SU-DHL-6 (cell line): Measurements from ENCODE around the gene H2BW2.
"Not testable (repeated sequence)": the region's sequence is repeated elsewhere in the genome, so short reads cannot be mapped to it uniquely, and the experiment has no call there.

ENCODE experiments used
- H2AFZ ChIP-seq: fragments of 200-600 bp; sonication (generic); 2 replicates; pipeline ENCODE4 v1.6.1; 2014; ENCODE audit warnings: low read depth, mild to moderate bottlenecking, moderate library complexity, mixed read lengths, antibody characterized with exemption, low read length; ENCODE audit not compliant: severe bottlenecking
- H3F3A ChIP-seq: fragments of 200-600 bp; shearing (Covaris generic); 2 replicates; pipeline ENCODE4 v1.6.0; 2016; ENCODE audit warnings: antibody characterized with exemption, mild to moderate bottlenecking; ENCODE audit not compliant: insufficient read depth
- H3K27ac ChIP-seq: fragments of 200-600 bp; sonication (generic); 2 replicates; pipeline ENCODE4 v1.5.1; 2016; ENCODE audit warnings: low read depth, mild to moderate bottlenecking, low read length, moderate library complexity, mixed read lengths
- H3K27me3 ChIP-seq: fragments of 200-600 bp; sonication (generic), shearing (Covaris generic); 2 replicates; pipeline ENCODE4 v1.6.0; 2014; ENCODE audit warnings: mild to moderate bottlenecking, low read length
- H3K36me3 ChIP-seq: fragments of 200-600 bp; sonication (generic); 2 replicates; pipeline ENCODE4 v1.6.1; 2014; ENCODE audit warnings: mild to moderate bottlenecking, low read length, mixed read lengths
- H3K4me2 ChIP-seq: fragments of 300-600, 200-600 bp; shearing (Covaris generic), sonication (generic); 2 replicates; pipeline ENCODE4 v1.6.0; 2014; ENCODE audit warnings: low read length, low read depth, mild to moderate bottlenecking; ENCODE audit not compliant: poor library complexity, severe bottlenecking
- H3K4me3 ChIP-seq: fragments of 200-600 bp; sonication (generic); 2 replicates; pipeline ENCODE4 v1.5.1; 2014; ENCODE audit warnings: antibody characterized with exemption, low read length, mild to moderate bottlenecking, mixed read lengths; ENCODE audit not compliant: insufficient read depth, poor library complexity, severe bottlenecking
- H3K79me2 ChIP-seq: fragments of 200-600 bp; sonication (generic); 2 replicates; pipeline ENCODE4 v1.6.1; 2014; ENCODE audit warnings: mild to moderate bottlenecking, low read length, moderate library complexity; ENCODE audit not compliant: insufficient read depth
- H3K9ac ChIP-seq: fragments of 200-600 bp; sonication (generic); 2 replicates; pipeline ENCODE4 v1.7.0; 2014; ENCODE audit warnings: mild to moderate bottlenecking, low read length
- H3K9me2 ChIP-seq: fragments of 200-600 bp; sonication (generic); replicated peaks from 2 replicates; pipeline ENCODE4 v1.6.1; 2014; ENCODE audit warnings: low read length; ENCODE audit not compliant: insufficient read depth
- H3K9me3 ChIP-seq: fragments of 200-600 bp; sonication (generic); 2 replicates; pipeline ENCODE4 v1.6.1; 2014; ENCODE audit warnings: low read length, mixed read lengths; ENCODE audit not compliant: insufficient read depth
- H4K20me1 ChIP-seq: fragments of 200-600 bp; sonication (generic); 2 replicates; pipeline ENCODE4 v1.6.1; 2014; ENCODE audit warnings: low read depth, mild to moderate bottlenecking, antibody characterized with exemption, low read length, moderate library complexity, mixed read lengths
- EZH2phosphoT487 ChIP-seq: fragments of 200-600 bp; sonication (generic), shearing (Covaris generic); conservative IDR thresholded peaks from 2 replicates; pipeline ENCODE4 v1.6.1; 2018; ENCODE audit warnings: mild to moderate bottlenecking, antibody characterized with exemption, low read length, moderate library complexity, mixed read lengths
- TF ChIP-seq, protein P1 (sequence below): fragments of 200-600 bp; sonication (generic); IDR thresholded peaks from one replicate; pipeline ENCODE4 v1.5.1; 2017; ENCODE audit warnings: antibody characterized with exemption, mild to moderate bottlenecking, low read length, moderate library complexity; ENCODE audit not compliant: insufficient read depth, poor library complexity, severe bottlenecking

The H2BW2 gene

DNA sequence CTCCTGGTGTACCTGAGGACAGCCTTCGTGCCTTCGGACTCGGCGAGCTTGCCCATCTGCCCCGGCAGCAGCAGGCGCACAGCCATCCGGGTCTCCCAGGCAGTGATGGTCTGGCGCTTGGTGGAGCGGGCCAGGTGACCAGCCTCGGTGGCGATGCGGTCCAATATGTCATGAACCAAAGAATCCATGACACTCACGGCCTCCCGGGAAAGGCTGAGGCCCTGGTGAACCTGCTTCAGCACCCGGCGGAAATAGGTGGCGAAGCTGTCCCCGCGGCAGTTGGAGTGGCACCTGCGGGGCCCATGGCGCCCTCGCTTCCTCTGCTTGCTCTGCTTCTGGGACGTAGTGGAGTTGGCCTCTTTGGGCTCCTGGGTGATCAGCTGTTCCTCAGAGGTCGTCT is 26.6 kb upstream of the H2BW2 start:
- Histone ChIP-seq H3K79me2 (no peaks in the 10 kb centered on the region), H3K27ac (no peak overlapping the region), H3K9ac (no peak overlapping the region), H2AFZ (no peak overlapping the region), H3F3A (no peaks in the 10 kb centered on the region), H3K4me2 (no peak overlapping the region), H3K27me3 (no peaks in the 10 kb centered on the region), H3K4me3 (no peak overlapping the region), H3K9me2 (no peaks in the 10 kb centered on the region), H4K20me1 (no peaks in the 10 kb centered on the region), H3K9me3 (no peaks in the 10 kb centered on the region), H3K36me3 (no peaks in the 10 kb centered on the region)
- TF ChIP-seq, protein P1, sequence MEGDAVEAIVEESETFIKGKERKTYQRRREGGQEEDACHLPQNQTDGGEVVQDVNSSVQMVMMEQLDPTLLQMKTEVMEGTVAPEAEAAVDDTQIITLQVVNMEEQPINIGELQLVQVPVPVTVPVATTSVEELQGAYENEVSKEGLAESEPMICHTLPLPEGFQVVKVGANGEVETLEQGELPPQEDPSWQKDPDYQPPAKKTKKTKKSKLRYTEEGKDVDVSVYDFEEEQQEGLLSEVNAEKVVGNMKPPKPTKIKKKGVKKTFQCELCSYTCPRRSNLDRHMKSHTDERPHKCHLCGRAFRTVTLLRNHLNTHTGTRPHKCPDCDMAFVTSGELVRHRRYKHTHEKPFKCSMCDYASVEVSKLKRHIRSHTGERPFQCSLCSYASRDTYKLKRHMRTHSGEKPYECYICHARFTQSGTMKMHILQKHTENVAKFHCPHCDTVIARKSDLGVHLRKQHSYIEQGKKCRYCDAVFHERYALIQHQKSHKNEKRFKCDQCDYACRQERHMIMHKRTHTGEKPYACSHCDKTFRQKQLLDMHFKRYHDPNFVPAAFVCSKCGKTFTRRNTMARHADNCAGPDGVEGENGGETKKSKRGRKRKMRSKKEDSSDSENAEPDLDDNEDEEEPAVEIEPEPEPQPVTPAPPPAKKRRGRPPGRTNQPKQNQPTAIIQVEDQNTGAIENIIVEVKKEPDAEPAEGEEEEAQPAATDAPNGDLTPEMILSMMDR, result no peak
- no peak for TF ChIP-seq EZH2phosphoT487

DNA sequence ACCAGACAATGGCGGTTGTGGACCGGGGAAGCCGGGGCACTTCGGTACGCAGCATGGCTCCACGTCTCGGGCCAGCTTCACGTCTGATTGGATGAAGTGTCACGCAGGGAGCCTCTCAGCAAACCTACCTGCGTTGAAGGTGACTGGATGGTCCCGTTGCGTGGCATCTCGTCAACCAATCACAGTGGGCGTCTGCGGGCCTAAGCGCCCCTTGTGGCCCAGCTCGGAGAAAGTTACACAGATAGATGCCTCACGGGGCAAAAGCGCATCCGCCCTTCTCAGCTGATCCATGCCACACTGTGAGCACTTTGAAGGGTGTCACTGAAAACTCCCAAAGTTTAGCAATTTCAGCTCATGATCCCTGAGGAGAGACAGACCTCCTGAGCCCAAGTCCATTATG is 26.1 kb upstream of the H2BW2 start, which contains the start of gene H2BW1:
Gene H2BW1 (minus strand): TSS at position 103 of the 400 bp plus-strand sequence. CDS start 132 bp downstream, outside the sequence.
- Histone ChIP-seq H3K4me3 (no peak within 1 kb of the TSS), H3K4me2 (no peak within 1 kb of the TSS), H3K36me3 (no peaks in the 10 kb centered on the region), H3K9me3 (no peaks in the 10 kb centered on the region), H2AFZ (no peak within 1 kb of the TSS), H3K27me3 (no peaks in the 10 kb centered on the region), H3K9ac (no peak within 1 kb of the TSS), H3K27ac (no peak within 1 kb of the TSS), H4K20me1 (no peaks in the 10 kb centered on the region), H3F3A (no peaks in the 10 kb centered on the region), H3K9me2 (no peaks in the 10 kb centered on the region), H3K79me2 (no peaks in the 10 kb centered on the region)
- no peak for TF ChIP-seq EZH2phosphoT487
- TF ChIP-seq, protein P1, result no peak

DNA sequence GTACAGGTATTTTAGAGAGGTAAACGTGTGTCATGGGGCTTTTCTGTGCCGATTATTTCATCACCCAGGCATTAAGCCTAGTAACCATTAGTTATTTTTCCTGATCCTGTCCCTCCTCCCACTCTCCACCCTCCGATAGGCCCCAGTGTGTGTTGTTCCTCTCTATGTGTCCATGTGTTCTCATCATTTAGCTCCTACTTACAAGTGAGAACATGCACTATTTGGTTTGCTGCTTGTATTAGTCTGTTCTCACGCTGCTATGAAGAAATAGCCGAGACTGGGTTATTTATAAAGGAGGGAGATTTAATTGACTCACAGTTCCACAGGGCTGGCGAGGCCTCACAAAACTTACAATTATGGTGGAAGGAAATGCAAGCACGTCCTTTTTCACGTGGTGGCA is 24.2 kb upstream of the H2BW2 start:
- H4K20me1 ChIP-seq, H3K9me3 ChIP-seq, H3K9me2 ChIP-seq, H3K4me3 ChIP-seq, H3F3A ChIP-seq, H3K9ac ChIP-seq, H3K27ac ChIP-seq, H3K79me2 ChIP-seq, H3K36me3 ChIP-seq, H3K4me2 ChIP-seq, H3K27me3 ChIP-seq, H2AFZ ChIP-seq: not testable (repeated sequence)

DNA sequence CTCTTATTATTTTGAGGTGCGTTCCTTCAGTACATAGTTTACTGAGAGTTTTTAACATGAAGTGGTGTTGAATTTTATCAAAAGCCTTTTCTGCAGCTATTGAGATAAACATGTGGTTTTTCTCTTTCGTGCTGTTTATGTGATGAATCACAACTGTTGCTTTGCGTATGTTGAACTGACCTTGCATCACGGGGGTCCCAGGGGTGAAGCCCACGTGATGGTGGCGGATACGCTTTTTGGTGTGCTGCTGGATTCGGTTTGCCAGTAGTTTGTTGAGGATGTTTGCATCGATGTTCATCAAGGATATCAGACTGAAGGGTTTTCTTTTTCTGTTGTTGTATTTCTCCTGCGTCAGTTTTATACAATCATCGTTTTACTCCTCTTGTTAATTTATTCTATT is 21.6 kb upstream of the H2BW2 start:
- Histone ChIP-seq H2AFZ (no peak overlapping the region), H4K20me1 (no peaks in the 10 kb centered on the region), H3K27me3 (no peaks in the 10 kb centered on the region), H3K79me2 (no peaks in the 10 kb centered on the region), H3K4me2 (no peak overlapping the region), H3F3A (no peaks in the 10 kb centered on the region), H3K27ac (no peak overlapping the region), H3K9me3 (no peaks in the 10 kb centered on the region), H3K9ac (no peak overlapping the region), H3K9me2 (no peaks in the 10 kb centered on the region), H3K36me3 (no peaks in the 10 kb centered on the region), H3K4me3 (no peak overlapping the region)
- TF ChIP-seq, protein P1, result no peak
- no peak for TF ChIP-seq EZH2phosphoT487
